Vagina (tissue), 2 donors: ENCODE results near the gene TXK. TPM values are rescaled to one million over a fixed set of nuclear protein-coding genes. Genes with fewer than 3 reads are reported as not detected.

Experiments
- DNase-seq, 2 donors: peaks; one replicate each; pipeline ENCODE4 v3.0.0-alpha.2; 2017; ENCODE audit errors: extremely low spot score in 2 of 2
- H3K27ac ChIP-seq: fragments of 200-600 bp; sonication (generic); one replicate; pipeline ENCODE4 v1.5.1; 2019
- H3K27me3 ChIP-seq: fragments of 200-600 bp; sonication (generic); one replicate; pipeline ENCODE4 v1.5.1; 2019
- H3K36me3 ChIP-seq, 2 donors: fragments of 200-600 bp; sonication (generic); one replicate each; pipeline ENCODE4 v1.5.1; 2017 to 2019
- H3K4me1 ChIP-seq: fragments of 200-600 bp; sonication (generic); one replicate; pipeline ENCODE4 v1.5.1; 2019
- H3K4me3 ChIP-seq, 2 donors: fragments of 200-600 bp; sonication (generic); 1 replicate in 1 of 2; 2 replicates in 1 of 2; pipeline ENCODE4 v1.5.1; 2016 to 2019
- H3K9me3 ChIP-seq: fragments of 200-600 bp; sonication (generic); one replicate; pipeline ENCODE4 v1.5.1; 2019
- POLR2A ChIP-seq, 2 donors: fragments of 450-650 bp; IDR thresholded peaks; one replicate each; pipeline ENCODE4 v1.6.1; 2017; ENCODE audit warnings: antibody characterized with exemption in 2 of 2, mild to moderate bottlenecking in 2 of 2, moderate library complexity in 2 of 2
- POLR2AphosphoS5 ChIP-seq, 2 donors: sonication (generic); formaldehyde crosslinking; IDR thresholded peaks; one replicate each; pipeline ENCODE4 v1.9.0; 2017; ENCODE audit warnings: antibody characterized with exemption in 2 of 2, mild to moderate bottlenecking in 2 of 2, low read depth in 1 of 2; ENCODE audit not compliant: insufficient read depth in 1 of 2
- intact Hi-C: fragments of 100-400 bp; cut with DNase I; formaldehyde crosslinking; loops from one replicate; pipeline ENCODE4 v1.15.1; 2023
- total RNA-seq: library from RNA; depleted of rRNA; stranded (reverse); fragments of >200 nt; gene quantifications from one replicate; pipeline ENCODE4 v1.2.3, GENCODE V29; 2016
- TF ChIP-seq, protein P1 (sequence below), 3 experiments: fragments of 450-650 bp in 2 of 3; fragments of 200-600 bp in 1 of 3; sonication (generic) in 1 of 3; IDR thresholded peaks; one replicate each; pipeline ENCODE4 v1.5.1; 2017 to 2019; ENCODE audit warnings: antibody characterized with exemption in 3 of 3, mild to moderate bottlenecking in 2 of 3, moderate library complexity in 2 of 3

TXK gene
- total RNA-seq, 1 donor from 2014 or later, result 8.1 TPM

DNA sequence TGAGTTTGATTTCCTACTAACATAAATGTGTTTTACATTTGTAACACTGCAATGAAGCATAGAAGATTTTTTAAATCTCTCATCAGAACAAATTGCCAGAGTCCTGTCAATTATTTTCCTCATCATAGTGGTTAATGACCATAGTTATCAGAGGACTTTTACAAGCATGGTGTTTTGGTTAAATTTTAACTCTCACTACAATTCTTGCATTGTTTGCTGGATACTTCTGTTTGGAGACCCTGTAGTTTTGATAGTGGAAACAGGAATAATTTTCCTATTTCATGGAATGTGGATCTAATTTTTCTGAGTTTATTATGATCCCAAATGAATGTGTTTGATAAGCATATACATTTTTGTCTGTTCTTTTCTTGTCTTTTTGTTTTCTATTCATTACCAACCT, 100.6 kb downstream of the TXK start:
- H3K4me1 ChIP-seq, result no peaks in the 10 kb centered on the region
- intact Hi-C loops, result no loop called here
- TF ChIP-seq POLR2A (IDR thresholded peaks at IDR 0.05), result no peak
- no peaks in the 10 kb centered on the region for H3K27me3 ChIP-seq
- H3K36me3 ChIP-seq, result no peaks in the 10 kb centered on the region
- H3K4me3 ChIP-seq, result no peak overlapping the region
- H3K27ac ChIP-seq, result no peak overlapping the region
- no peak for DNase-seq
- no peaks in the 10 kb centered on the region for H3K9me3 ChIP-seq

DNA sequence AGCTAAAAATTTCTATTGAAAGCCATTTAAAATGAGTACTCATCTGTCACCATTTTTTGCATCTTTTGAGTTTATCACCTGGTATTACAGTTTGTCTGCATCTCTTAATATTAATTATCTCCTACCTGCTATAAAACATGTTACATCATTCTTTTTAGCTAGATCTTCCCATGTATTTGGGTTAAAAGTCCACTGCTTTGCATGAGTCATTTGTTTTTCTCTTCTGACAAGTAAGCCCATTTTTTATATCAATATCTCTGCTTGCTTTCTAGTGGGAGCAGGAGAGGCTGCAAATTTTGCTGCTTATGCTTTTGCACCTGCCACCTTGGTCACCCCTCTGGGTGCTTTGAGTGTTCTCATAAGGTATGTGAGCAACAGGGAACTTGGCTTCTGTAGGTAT, 101.3 kb downstream of the TXK start:
- Histone ChIP-seq H3K27ac (no peak overlapping the region), H3K27me3 (no peaks in the 10 kb centered on the region), H3K36me3 (no peaks in the 10 kb centered on the region), H3K4me3 (no peak overlapping the region), H3K9me3 (no peaks in the 10 kb centered on the region), H3K4me1 (no peaks in the 10 kb centered on the region)
- no peak for TF ChIP-seq POLR2A (IDR thresholded peaks at IDR 0.05)
- TF ChIP-seq, protein P1, sequence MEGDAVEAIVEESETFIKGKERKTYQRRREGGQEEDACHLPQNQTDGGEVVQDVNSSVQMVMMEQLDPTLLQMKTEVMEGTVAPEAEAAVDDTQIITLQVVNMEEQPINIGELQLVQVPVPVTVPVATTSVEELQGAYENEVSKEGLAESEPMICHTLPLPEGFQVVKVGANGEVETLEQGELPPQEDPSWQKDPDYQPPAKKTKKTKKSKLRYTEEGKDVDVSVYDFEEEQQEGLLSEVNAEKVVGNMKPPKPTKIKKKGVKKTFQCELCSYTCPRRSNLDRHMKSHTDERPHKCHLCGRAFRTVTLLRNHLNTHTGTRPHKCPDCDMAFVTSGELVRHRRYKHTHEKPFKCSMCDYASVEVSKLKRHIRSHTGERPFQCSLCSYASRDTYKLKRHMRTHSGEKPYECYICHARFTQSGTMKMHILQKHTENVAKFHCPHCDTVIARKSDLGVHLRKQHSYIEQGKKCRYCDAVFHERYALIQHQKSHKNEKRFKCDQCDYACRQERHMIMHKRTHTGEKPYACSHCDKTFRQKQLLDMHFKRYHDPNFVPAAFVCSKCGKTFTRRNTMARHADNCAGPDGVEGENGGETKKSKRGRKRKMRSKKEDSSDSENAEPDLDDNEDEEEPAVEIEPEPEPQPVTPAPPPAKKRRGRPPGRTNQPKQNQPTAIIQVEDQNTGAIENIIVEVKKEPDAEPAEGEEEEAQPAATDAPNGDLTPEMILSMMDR (IDR thresholded peaks at IDR 0.05), result no peak
- no peak for TF ChIP-seq POLR2AphosphoS5 (IDR thresholded peaks at IDR 0.05; ENCODE audit: insufficient read depth in 1 of 2, low read depth in 1 of 2)
- intact Hi-C loops, result no loop called here
- no peak for DNase-seq

DNA sequence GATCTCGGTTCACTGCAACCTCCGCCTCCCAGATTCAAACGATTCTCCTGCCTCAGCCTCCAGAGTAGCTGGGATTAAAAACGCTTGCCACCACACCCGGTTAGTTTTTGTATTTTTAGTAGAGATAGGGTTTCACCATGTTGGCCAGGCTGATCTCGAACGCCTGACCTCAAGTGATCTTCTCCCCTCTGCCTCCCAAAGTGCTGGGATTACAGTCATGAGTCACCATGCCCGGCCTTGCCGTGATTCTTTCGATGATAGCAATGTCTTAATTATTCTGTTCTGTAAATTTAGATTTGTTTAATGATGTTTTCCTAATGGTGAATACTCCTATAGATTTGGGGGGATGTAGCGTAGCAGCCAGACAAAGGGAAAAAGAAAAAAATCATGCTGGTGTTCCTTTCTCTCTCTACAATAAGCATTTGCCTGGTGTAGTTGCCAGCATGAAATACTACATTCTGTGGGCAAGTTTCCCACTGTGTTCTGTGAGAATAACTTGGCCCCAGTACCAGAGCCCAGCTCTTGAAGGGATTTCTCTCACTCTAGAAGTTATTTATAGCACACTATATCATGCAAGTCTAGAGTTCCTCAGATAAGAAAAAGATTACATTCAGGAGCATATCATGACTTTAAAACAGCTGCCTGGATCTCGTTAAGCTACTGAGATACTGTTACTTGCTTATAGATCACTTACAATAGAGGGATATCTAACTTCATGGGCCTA, 102.1 kb downstream of the TXK start:
- no peak for DNase-seq
- Histone ChIP-seq H3K27me3 (no peaks in the 10 kb centered on the region), H3K4me3 (no peak overlapping the region), H3K4me1 (no peaks in the 10 kb centered on the region), H3K9me3 (no peaks in the 10 kb centered on the region), H3K27ac (no peak overlapping the region), H3K36me3 (no peaks in the 10 kb centered on the region)
- intact Hi-C loops, result no loop called here
- TF ChIP-seq, protein P1 (IDR thresholded peaks at IDR 0.05), result no peak

DNA sequence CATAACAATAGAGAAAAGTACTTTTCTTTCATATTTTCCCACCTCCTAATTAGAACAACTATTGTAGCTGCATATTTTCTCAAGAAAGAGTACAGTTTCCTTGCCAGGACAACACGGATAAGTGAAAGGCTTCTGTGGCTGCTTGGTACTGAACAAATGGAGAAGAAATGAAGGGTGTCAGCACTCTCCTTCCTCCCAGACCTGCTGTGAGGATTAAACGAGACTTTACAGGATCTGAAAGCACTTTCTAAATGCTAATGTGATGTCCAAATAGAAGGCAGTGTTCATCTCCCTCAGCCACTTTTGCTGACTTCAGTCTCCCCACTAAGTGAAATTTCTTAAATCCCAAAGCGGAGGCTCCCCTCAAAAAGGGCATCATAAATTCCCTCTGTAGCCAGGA, 103.6 kb downstream of the TXK start:
- TF ChIP-seq POLR2A (IDR thresholded peaks at IDR 0.05) (no peak), POLR2AphosphoS5 (IDR thresholded peaks at IDR 0.05; ENCODE audit: insufficient read depth in 1 of 2, low read depth in 1 of 2) (no peak)
- intact Hi-C loops, result no loop called here
- DNase-seq, result no peak
- Histone ChIP-seq H3K27me3 (no peaks in the 10 kb centered on the region), H3K4me3 (no peak overlapping the region), H3K9me3 (no peaks in the 10 kb centered on the region), H3K27ac (no peak overlapping the region), H3K4me1 (no peaks in the 10 kb centered on the region), H3K36me3 (no peaks in the 10 kb centered on the region)

DNA sequence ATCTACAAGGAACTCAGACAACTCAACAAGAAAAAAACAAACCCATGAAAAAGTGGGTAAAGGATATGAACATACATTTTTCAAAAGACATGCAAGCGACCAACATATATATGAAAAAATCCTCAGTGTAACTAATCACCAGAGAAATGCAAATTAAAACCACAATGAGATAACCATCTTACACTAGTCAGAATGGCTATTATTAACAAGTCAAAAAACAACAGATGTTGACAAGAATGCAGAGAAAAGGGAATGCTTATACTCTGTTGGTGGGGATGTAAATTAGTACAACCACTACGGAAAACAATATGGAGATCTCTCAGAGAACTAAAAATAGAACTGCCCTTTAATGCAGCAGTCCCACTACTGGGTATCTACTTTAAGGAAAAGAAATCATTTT, 105.4 kb downstream of the TXK start:
- no peak for DNase-seq
- TF ChIP-seq, protein P1 (IDR thresholded peaks at IDR 0.05), result no peak
- TF ChIP-seq POLR2A (IDR thresholded peaks at IDR 0.05) (no peak), POLR2AphosphoS5 (IDR thresholded peaks at IDR 0.05; ENCODE audit: insufficient read depth in 1 of 2, low read depth in 1 of 2) (no peak)
- no peak overlapping the region for H3K4me3 ChIP-seq
- no peak overlapping the region for H3K27ac ChIP-seq
- no peaks in the 10 kb centered on the region for H3K4me1 ChIP-seq
- no peaks in the 10 kb centered on the region for H3K9me3 ChIP-seq
- H3K27me3 ChIP-seq, result no peaks in the 10 kb centered on the region
- H3K36me3 ChIP-seq, result no peaks in the 10 kb centered on the region
- intact Hi-C loops, result no loop called here

DNA sequence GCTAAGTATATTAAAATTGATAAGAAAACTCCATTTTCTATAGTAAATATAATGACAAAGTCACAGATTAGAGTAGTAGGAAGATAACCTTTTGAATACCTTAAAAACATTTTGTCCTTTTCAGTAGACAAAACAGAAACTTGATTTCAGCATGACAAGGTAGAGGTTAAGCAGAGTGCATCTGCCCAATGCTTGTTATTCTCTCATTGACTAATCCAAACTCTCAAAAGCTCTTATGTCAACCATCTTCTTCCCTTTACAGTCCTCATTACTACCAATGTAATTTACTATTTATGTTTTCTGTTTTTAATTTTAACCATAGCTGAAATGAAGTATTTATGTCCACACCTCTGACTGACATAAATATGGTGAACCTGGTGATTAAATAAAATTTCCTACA, 106.4 kb downstream of the TXK start:
- no peak overlapping the region for H3K4me3 ChIP-seq
- no peak for DNase-seq
- intact Hi-C loops, result no loop called here
- no peaks in the 10 kb centered on the region for H3K27me3 ChIP-seq
- no peaks in the 10 kb centered on the region for H3K36me3 ChIP-seq
- H3K27ac ChIP-seq, result no peak overlapping the region
- TF ChIP-seq, protein P1 (IDR thresholded peaks at IDR 0.05), result no peak
- no peak for TF ChIP-seq POLR2A (IDR thresholded peaks at IDR 0.05)
- no peak for TF ChIP-seq POLR2AphosphoS5 (IDR thresholded peaks at IDR 0.05; ENCODE audit: insufficient read depth in 1 of 2, low read depth in 1 of 2)
- H3K4me1 ChIP-seq, result no peaks in the 10 kb centered on the region
- no peaks in the 10 kb centered on the region for H3K9me3 ChIP-seq
